OCI-M2 (cell line): ENCODE data around the gene MMP28.

Experiments used
- DNase-seq: peaks from one replicate; lab custom pipeline; 2025; ENCODE audit not compliant: unreplicated experiment; lab: John Stamatoyannopoulos, UW

MMP28 gene

DNA sequence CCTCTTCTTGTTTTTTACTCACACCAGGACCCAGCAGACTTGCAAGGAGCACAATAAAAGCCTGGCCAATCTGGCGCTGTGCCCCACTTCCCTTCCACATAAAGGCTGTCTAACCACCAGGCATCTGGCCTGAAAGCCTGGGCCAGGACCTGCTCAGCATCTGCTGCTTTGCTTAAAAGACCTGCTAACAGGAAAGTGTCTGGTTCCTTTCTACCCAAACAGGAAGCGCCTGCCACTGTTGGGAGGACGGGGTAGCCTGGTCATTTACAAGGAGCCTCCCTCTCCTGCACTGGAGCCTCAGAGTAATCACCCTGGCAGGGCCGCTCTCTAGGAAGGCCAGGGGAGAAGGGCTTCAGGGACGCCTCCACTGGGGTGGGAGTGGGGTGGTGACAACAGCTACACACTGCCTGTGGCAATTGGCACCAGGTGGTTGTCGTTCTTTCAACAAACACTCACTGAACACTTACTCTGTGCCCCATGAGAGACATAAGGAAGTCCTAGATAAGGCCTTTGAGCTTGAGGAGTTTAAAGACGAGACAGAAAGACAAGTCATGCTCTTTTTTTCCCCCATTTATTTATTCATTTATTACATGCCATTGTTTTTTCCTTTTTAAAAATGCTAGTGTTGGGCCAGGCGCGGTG lies 6.3 kb upstream of the MMP28 start:
- no peak for DNase-seq

DNA sequence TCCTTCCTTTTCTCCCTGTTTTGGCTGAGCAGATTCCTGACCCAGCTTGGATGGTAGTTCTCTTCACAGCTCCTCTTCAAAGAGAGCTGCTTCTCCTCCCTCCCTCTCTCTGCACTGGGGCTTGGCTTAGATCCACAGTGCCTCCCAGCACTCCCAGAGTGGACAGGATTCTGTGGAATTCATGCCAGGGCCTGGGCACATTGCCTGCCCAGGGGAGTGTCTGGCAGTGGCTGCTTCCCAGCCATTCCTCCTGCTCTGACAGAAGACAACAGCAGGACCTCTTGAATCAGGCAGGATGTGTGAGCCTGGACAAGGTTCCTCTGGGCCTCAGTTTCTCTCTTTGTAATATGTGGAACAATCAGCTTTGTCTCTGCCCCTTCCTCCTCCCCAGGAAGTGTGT lies 4.5 kb upstream of the MMP28 start:
- no peak for DNase-seq

DNA sequence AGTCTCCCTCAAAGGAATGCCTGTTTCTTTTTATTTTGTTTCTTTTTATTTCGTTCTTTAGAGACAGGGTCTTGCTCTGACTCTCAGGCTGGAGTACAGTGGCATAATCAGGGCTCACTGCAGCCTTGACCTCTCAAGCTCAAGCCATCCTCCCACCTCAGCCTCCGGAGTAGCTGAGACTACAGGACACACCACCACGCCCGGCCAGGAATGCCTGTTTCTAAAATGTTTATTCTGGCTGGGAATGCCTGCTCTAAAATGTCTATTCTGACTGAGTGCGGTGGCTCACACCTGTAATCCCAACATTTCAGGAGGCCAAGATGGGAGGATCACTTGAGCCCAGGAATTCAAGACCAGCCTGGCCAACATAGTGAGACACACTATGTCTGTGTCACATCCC lies 2.5 kb upstream of the MMP28 start:
- DNase-seq: no peak

DNA sequence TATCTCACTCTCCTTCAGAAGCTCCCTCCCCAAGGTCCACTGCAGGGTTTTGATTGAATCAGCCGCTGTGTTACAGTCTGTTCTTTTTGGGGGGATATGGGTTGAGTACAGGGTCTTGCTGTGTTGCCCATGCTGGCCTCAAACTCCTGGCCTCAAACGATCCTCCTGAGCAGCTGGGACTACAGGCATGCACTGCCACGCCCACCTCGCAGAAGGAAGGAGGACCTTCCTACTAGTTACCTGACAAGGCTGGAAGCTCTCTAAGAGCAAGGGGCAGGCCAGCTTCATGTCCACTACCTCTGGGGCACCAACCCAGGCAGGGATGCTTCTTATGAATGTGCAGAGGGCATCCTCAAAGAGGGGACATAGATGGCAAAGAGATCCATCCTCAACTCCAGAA lies 1.9 kb upstream of the MMP28 start:
- no peak for DNase-seq

DNA sequence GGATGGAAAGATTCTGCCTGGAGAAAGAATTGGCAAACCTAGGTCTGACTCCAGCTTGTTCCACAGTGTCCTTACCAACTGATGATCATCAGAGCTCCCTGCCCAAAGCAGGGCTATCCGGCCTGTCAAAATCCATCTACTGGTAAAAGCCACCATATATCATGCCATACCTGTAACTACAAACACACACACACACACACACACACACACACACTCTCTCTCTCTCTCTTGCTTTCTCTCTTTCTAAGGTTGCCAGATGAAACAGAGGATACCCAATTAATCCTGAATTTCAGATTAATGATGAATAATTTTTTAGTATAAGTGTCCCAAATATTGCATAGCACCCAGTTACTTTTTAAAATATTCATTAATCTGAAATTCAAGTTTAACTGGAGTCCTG lies 1.5 kb upstream of the MMP28 start:
- no peak for DNase-seq

DNA sequence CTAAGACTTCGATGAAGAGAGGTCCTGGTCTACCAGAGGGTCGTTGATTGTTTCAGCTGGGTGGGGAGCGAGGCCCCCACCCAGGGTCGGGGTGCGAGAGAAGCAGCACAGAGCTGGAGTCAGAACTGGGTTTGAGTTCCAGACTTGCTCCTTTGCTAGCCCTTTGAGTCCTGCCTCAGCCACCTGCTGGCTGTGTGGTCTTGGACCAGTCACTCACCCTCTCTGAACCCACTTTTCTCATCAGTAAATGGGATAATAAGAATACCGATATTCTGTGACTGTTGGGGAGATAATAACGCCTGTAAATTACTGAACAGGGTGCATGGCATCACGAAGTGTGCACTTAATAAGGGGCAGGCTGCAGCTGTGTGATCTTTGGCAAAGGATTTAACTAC lies 427 bp upstream of the MMP28 start:
- DNase-seq: no peak

DNA sequence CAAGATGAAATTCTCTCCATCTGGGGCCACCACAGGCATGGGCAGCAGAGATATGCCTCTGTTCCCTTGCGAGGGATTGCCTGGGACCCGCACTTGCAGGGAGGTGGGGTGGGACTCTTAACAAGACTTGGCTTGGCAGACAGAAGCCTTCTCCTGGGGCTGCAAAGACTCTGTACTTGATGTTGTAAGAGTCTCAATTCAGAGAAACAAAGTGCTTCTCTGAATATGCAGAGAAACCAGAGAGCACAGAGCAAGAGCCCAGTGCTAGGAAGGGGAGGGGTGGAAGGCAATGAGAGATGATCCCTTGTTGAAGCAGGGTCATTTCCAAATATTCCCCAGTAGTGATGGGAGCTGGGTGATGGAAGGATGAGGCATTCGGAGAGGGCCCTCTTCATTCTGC lies 2.2 kb downstream of the MMP28 start:
- no peak for DNase-seq

DNA sequence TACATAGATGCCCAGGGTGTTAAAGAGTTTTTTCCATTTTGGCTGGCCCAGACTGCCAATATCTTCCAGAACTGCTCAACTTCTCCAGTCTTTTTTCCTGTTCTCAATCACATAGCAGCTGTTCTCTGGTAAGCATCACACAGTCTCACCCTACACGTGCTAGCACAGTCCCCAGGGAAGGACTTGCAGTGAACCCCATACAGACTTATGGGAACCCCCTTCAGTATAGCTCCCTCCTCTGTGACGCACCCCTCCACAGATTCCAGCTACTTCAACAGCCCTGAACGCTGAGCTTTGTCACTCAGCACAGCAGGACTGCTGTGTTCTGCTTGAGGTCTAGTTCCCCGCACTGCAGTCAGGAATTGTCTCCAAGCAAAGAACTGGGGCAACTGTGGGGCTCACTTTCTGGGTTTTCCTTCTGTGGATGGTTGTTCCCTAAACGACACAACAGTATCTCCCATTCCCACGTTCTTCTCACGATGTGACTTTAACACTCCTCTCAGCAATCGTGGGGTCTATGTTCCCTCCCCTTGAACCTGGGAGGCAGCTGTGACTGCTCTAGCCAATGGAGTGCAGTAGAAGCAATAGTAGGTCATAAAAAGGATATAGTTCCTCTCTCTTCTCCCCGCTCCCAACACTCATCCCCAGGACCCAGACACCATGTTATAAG lies 3.6 kb downstream of the MMP28 start:
- DNase-seq: no peak

DNA sequence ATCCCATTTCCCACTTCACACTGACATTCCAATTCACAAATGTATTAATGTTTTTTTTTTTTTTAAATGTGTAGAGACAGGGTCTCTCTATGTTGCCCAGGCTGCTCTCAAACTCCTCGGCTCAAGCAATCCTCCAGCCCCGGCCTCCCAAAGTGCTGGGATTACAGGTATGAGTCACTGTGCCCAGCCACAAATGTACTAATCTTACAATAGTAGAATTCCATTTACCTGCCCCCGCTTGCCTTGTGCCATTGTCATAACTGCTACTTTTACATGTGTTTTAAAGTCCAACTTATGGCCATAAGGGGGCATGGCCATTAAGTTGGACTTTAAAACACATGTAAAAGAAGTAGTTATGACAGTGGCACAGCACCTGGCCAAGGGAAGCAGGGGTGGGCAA lies 4.6 kb downstream of the MMP28 start:
- no peak for DNase-seq

DNA sequence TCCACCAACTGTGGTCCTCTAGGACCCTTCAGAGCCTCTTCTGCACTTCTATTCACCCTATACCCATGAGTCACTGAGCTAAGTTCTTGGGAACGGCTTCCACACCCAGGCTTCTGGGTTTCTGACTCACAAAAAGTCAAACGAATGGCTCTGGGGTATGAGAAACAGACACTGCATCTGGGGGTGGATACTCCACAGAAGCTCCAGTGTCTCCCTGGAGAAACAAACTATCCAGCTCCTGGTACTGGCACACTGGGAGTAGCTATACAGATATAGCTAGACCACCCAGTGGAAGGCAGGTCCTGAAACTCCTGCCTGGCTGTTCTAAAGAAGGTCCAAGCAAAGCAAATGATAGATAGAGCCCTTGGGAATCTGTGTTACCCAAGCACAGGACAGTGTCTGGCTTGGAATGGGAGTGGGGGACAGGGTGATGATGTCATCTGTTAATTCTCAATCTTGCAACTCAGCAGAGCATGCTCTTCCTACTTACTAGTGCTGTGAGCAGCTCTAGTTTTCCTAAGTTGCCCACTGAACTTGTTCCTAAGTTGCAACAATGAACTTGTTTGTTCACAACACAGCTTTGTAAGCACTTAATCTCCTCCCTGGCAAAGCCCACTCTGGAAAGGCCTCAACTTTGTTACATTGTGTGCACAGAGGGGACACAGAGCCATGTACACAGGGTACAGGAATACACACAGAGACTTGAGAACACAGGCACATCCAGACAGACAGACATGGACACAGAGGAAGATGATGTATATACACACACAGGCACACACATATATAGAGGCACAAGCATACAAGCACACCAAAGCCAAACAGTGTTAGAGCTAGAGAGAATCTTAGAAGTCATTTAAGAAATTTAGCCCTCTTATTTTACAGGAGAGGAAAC lies 6.7 kb downstream of the MMP28 start:
- DNase-seq: no peak

DNA sequence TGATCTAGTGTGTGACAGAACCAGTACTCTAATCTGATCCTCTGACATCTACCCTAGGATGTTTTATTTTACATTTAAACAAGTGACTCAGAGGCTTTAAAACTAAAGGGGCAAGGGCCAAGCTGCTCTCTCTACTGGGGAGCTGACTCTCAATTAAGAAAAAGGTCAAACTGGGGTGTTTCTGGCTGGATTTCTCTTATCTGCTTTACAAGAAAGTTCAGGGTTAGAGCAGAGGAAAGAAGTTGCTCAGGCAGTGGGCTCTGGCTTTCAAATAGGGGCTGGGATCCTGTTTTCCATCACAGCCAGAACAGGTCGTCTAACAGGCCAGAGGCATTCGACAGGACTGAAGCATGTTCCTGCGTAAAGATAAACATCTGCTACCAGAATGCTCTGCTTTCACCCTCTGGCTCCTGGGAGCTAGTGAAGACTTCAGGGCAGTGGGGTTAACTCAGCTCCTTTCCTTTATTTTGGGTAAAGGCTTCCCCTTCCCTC lies 8.5 kb downstream of the MMP28 start:
- no peak for DNase-seq

DNA sequence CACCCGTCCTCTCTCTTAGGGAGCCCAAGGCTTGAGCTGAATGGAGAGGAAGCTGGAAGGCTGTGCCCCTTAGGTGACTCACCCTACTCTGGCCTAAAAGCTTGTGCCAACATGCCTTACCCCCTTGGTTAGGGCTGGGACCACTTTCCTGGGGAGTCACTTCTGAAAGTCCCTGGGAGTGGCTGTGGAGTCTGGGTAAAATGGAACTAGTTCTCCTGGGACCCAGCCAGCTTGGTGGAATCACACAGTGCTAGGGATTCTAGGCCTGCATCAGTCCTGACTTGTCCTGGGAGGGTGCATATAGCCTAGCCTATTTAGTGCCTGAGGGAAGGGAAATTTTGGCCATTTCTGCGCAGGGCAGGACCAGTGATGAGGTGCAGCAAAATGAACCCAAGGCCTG lies 10.5 kb downstream of the MMP28 start:
- DNase-seq: no peak

DNA sequence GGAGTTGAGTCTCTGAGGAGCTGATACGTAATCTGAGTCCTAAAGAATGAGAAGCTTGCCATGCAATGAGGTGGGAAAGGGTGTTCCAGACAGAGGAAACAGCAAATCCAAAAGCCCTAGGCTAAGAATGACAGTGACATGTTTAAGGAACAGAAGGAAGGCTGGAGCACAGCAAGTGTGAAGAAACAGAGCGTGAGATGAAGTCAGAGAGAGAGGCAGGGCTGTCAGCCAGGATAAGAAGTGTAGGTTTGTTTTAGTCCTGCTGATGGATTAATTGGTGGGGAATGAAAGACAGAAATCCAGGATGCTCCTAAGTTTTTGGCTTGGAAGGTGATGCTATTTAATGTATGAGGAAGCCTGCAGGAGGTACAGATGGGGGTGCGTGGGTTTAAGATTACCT lies 14.5 kb downstream of the MMP28 start:
- no peak for DNase-seq

DNA sequence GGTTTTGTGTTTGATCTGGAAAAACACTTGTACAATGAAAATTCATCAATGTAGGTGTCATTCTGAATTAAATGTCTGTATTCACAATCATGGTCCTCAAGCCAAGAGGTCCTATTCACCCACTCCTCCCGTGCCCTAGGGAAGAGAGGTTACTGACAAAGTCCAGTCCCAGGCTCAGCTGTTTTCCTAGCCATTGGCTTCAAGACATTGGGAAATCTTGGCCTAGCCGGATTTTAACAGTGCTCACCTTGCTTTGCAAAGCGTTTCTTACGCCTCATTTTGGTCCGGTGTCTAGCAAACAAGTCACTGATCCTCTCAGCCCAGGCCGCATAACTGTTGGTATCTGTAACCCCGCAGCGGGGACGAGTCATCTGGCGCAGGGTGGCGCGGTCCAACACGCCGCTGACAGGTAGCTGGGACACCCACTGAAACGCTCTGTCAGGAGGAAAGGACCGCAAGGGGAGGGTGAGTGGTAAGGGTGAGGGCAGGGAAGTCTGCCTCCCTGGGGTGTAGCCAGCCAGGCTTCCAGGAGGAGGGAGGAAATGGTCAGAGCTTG lies 16.7 kb downstream of the MMP28 start:
- DNase-seq: no peak

DNA sequence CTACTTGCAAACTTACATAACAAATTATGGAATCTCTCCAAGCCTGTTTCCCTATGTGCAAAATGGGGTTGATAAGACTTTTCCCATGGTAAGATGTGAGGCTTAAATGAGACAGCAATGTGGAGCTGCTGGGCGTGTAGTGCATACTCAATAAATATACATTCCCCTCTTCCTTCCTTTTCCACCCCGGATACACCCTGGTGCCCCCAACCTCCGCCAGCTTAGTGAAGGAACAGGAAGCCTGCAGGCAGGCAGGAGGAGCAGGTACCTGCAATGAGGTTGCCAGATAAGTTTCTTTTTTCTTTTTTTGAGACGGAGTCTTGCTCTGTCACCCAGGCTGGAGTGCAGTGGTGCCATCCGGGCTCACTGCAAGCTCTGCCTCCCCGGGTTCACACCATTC lies 19.9 kb downstream of the MMP28 start:
- DNase-seq: no peak

DNA sequence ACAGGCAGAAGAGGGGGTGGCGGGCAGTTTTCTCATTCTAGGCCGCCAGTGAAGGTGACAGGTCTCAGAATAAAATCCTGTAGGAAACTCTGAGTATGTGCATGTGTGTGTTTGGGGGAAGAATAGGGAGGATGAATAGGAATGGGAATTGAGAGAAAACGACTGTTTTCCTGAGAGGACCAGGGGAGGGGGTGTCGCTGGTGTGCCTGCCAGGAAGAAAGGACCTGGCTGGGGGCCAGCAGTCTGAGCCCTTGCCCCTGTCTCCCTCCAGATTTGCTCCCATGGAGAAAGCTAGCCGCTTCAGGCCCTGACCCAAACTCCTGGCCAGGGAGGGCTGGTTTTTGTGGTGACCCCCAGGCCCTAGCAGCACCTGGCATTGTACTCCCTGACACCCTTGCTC lies 20.4 kb downstream of the MMP28 start:
- no peak for DNase-seq

DNA sequence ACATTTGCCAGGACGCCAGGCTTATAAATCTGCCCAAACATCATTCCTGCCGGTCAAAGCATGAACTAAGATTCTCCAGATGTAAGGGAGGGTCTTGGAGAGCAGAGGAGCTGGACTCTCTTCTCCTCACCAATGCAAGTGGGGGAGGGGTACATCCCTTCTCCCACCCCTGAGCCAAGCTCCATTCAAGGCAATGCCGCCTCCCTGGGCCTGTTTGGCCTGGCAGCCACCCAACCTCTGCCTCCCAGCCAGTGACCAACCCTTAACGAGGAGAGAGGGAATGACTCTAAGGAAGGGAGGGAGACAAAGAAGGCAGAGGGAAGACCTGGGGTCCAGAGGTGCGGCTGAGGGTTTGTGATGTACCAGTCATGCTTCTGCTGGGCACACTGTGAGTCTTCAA lies 20.9 kb downstream of the MMP28 start:
- DNase-seq: no peak

DNA sequence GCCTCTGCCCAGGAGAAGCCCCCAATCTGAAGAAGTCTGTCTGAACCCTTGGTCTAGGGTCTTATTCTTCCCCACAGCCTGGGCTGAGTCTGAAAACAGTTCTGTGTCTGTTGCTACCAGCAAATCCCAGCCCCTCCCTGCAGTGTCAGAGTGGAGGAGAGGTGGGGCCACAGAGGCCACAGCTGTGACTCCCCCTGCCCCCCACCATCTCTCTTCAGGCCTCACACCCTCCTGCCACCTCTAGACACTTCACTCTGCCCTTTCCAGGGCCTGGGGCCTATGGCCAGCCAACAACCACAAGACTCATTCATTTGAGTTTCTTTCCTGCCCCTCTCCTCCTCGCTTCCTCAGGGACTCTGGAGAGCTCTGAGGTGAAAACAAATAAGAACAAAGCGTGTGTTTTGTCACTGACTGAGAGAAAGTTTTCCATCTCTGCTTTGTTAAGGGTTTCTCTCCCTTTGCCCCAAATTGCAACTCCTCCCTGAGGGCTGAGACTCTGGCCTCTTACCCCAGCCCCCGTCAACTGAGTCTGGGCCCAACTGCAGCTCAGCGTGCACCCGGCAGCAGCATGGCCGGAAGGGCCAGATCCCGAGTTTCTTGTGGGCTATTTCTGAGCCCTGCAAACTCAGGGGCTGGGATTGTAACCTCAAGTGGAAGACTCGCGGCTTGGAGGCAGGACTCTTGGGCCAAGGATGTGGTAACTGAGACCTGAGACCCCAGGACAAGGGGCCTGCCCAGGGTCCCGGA lies 21.6 kb downstream of the MMP28 start:
- DNase-seq: no peak

DNA sequence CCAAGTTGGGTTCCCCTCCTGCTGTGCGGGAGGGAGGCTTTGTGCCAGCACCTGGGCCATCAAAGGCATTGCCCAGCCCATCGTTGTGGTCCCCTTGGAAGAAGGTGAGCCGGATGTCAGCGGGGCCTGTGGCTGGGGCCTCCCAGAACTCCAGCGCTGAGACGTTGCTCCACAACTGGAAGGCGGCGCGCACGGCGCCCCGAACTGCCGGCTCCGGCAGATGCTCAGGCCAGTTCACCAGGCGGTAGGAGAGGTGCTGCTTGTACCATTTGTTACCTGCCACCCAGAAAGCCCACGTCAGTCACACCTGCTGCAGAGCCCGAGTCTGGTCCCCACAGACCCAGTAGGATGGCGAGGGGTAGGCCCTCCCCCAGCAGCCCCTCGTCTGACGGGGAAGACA lies 22.3 kb downstream of the MMP28 start:
- DNase-seq: no peak

DNA sequence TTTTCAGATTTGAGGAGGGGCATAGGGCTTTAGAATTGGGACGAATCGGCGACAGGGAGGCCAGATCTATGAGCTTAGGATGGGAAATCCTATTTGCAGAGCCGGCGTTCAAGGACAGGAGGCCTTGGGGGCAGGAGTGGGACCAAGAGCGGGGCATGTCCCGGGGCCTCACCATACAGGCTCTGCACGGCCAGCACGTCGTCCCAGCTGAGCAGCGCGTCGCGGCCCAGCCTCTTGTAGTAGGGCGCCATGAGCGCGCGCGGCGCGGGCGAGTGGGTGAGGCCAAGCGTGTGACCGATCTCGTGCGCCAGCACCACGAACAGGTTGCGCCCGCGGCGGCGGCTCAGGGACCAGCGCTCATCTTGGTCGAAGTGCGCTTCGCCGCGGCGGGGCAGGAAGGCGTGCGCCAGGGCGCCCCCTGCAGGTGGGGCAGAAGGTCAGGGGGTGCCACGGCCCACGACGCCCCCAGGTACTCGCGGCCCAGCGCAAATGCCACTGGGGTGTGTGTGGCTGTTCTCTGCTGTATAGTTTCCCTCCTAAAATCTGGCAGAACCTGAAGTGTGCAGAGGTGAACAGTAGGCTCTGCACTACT lies 25.4 kb downstream of the MMP28 start:
- DNase-seq: no peak

DNA sequence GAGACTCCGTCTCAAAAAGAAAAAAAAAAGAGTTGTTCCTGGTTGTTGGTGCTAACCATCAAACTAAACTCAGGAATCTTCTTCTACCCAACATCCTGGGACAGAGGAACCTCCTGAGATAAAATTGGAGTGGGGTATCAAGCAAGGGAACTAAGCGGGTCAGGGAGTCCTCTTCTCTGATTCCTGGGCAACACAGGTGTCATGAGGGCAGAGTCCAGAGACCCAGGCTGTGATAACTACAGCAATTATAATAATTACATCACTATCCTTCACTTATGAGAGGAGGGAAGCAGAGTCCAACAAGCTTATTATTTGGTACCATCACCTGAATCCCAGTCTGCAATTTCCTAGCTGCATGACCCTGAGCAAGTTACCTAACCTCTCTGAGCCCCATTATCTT lies 26.6 kb downstream of the MMP28 start:
- no peak for DNase-seq
